SU-DHL-6 (cell line): ENCODE data around the gene FAM107A.

ENCODE experiments used
- H2AFZ ChIP-seq: fragments of 200-600 bp; sonication (generic); 2 replicates; pipeline ENCODE4 v1.6.1; 2014; ENCODE audit warnings: low read depth, mild to moderate bottlenecking, moderate library complexity, mixed read lengths, antibody characterized with exemption, low read length; ENCODE audit not compliant: severe bottlenecking
- H3F3A ChIP-seq: fragments of 200-600 bp; shearing (Covaris generic); 2 replicates; pipeline ENCODE4 v1.6.0; 2016; ENCODE audit warnings: antibody characterized with exemption, mild to moderate bottlenecking; ENCODE audit not compliant: insufficient read depth
- H3K27ac ChIP-seq: fragments of 200-600 bp; sonication (generic); 2 replicates; pipeline ENCODE4 v1.5.1; 2016; ENCODE audit warnings: low read depth, mild to moderate bottlenecking, low read length, moderate library complexity, mixed read lengths
- H3K27me3 ChIP-seq: fragments of 200-600 bp; sonication (generic), shearing (Covaris generic); 2 replicates; pipeline ENCODE4 v1.6.0; 2014; ENCODE audit warnings: mild to moderate bottlenecking, low read length
- H3K36me3 ChIP-seq: fragments of 200-600 bp; sonication (generic); 2 replicates; pipeline ENCODE4 v1.6.1; 2014; ENCODE audit warnings: mild to moderate bottlenecking, low read length, mixed read lengths
- H3K4me2 ChIP-seq: fragments of 300-600, 200-600 bp; shearing (Covaris generic), sonication (generic); 2 replicates; pipeline ENCODE4 v1.6.0; 2014; ENCODE audit warnings: low read length, low read depth, mild to moderate bottlenecking; ENCODE audit not compliant: poor library complexity, severe bottlenecking
- H3K4me3 ChIP-seq: fragments of 200-600 bp; sonication (generic); 2 replicates; pipeline ENCODE4 v1.5.1; 2014; ENCODE audit warnings: antibody characterized with exemption, low read length, mild to moderate bottlenecking, mixed read lengths; ENCODE audit not compliant: insufficient read depth, poor library complexity, severe bottlenecking
- H3K79me2 ChIP-seq: fragments of 200-600 bp; sonication (generic); 2 replicates; pipeline ENCODE4 v1.6.1; 2014; ENCODE audit warnings: mild to moderate bottlenecking, low read length, moderate library complexity; ENCODE audit not compliant: insufficient read depth
- H3K9ac ChIP-seq: fragments of 200-600 bp; sonication (generic); 2 replicates; pipeline ENCODE4 v1.7.0; 2014; ENCODE audit warnings: mild to moderate bottlenecking, low read length
- H3K9me2 ChIP-seq: fragments of 200-600 bp; sonication (generic); replicated peaks from 2 replicates; pipeline ENCODE4 v1.6.1; 2014; ENCODE audit warnings: low read length; ENCODE audit not compliant: insufficient read depth
- H3K9me3 ChIP-seq: fragments of 200-600 bp; sonication (generic); 2 replicates; pipeline ENCODE4 v1.6.1; 2014; ENCODE audit warnings: low read length, mixed read lengths; ENCODE audit not compliant: insufficient read depth
- H4K20me1 ChIP-seq: fragments of 200-600 bp; sonication (generic); 2 replicates; pipeline ENCODE4 v1.6.1; 2014; ENCODE audit warnings: low read depth, mild to moderate bottlenecking, antibody characterized with exemption, low read length, moderate library complexity, mixed read lengths
- CTCF ChIP-seq: fragments of 200-600 bp; sonication (generic); IDR thresholded peaks from one replicate; pipeline ENCODE4 v1.5.1; 2017; ENCODE audit warnings: antibody characterized with exemption, mild to moderate bottlenecking, low read length, moderate library complexity; ENCODE audit not compliant: insufficient read depth, poor library complexity, severe bottlenecking
- EZH2phosphoT487 ChIP-seq: fragments of 200-600 bp; sonication (generic), shearing (Covaris generic); conservative IDR thresholded peaks from 2 replicates; pipeline ENCODE4 v1.6.1; 2018; ENCODE audit warnings: mild to moderate bottlenecking, antibody characterized with exemption, low read length, moderate library complexity, mixed read lengths

Gene FAM107A

GRCh38 chr3:58577269-58577821 is at the start of gene FAM107A:
Gene FAM107A, minus strand, starts transcription at chr3:58577391. Its CDS starts 7,531 bp downstream, at chr3:58569860.
- Histone ChIP-seq H3K27ac (no peak within 1 kb of the TSS), H4K20me1 (no peaks in the 10 kb centered on the region), H3K36me3 (no peaks in the 10 kb centered on the region), H2AFZ (no peak within 1 kb of the TSS), H3F3A (no peaks in the 10 kb centered on the region), H3K4me2 (no peak within 1 kb of the TSS), H3K9me2 (no peaks in the 10 kb centered on the region), H3K4me3 (no peak within 1 kb of the TSS), H3K79me2 (no peaks in the 10 kb centered on the region), H3K9me3 (no peaks in the 10 kb centered on the region), H3K27me3 (no peaks in the 10 kb centered on the region), H3K9ac (no peak within 1 kb of the TSS)
- no peak for TF ChIP-seq EZH2phosphoT487
- TF ChIP-seq CTCF: no peak

GRCh38 chr3:58625196-58625824 is 48.1 kb upstream of the FAM107A start:
- no peak overlapping the region for H3K9ac ChIP-seq
- no peaks in the 10 kb centered on the region for H3K79me2 ChIP-seq
- H3K27ac ChIP-seq: no peak overlapping the region
- no peaks in the 10 kb centered on the region for H4K20me1 ChIP-seq
- H2AFZ ChIP-seq: no peak overlapping the region
- no peaks in the 10 kb centered on the region for H3K9me3 ChIP-seq
- H3K36me3 ChIP-seq: no peaks in the 10 kb centered on the region
- no peak overlapping the region for H3K4me2 ChIP-seq
- H3K4me3 ChIP-seq: no peak overlapping the region
- H3K9me2 ChIP-seq: no peaks in the 10 kb centered on the region
- no peaks in the 10 kb centered on the region for H3F3A ChIP-seq
- TF ChIP-seq EZH2phosphoT487 (no peak), CTCF (no peak)
- no peaks in the 10 kb centered on the region for H3K27me3 ChIP-seq

- Histone ChIP-seq H3K36me3 (no peaks in the 10 kb centered on the region), H4K20me1 (no peaks in the 10 kb centered on the region), H3K9me2 (no peaks in the 10 kb centered on the region), H3K4me2 (no peak overlapping the region), H2AFZ (no peak overlapping the region), H3K79me2 (no peaks in the 10 kb centered on the region), H3K27me3 (no peaks in the 10 kb centered on the region), H3F3A (no peaks in the 10 kb centered on the region), H3K27ac (no peak overlapping the region), H3K9me3 (no peaks in the 10 kb centered on the region), H3K9ac (no peak overlapping the region), H3K4me3 (no peak overlapping the region)
- TF ChIP-seq EZH2phosphoT487 (no peak), CTCF (no peak)
Observed at GRCh38 chr3:58624550-58624949, 47.4 kb upstream of the FAM107A start.
